Uterus (tissue), 4 donors: ENCODE results near the gene VIPR1. TPM values are rescaled to one million over a fixed set of nuclear protein-coding genes. Genes with fewer than 3 reads are reported as not detected.

Experiments
- DNase-seq, 2 donors: peaks; one replicate each; pipeline ENCODE4 v3.0.0-alpha.2; 2019 to 2020
- H3K27ac ChIP-seq, 2 donors: fragments of 200-600 bp; sonication (generic); 1 replicate in 1 of 2; 2 replicates in 1 of 2; pipeline ENCODE4 v1.5.1; 2016 to 2018
- H3K27me3 ChIP-seq, 2 donors: fragments of 200-600 bp; sonication (generic); one replicate each; pipeline ENCODE4 v1.5.1; 2018 to 2019; ENCODE audit warnings: control low read depth in 1 of 2
- H3K36me3 ChIP-seq, 2 donors: fragments of 200-600 bp; sonication (generic); one replicate each; pipeline ENCODE4 v1.5.1; 2019; ENCODE audit warnings: control low read depth in 1 of 2
- H3K4me1 ChIP-seq, 2 donors: fragments of 200-600 bp; sonication (generic); one replicate each; pipeline ENCODE4 v1.5.1; 2018 to 2019; ENCODE audit warnings: control low read depth in 1 of 2
- H3K4me3 ChIP-seq, 2 donors: fragments of 200-600 bp; sonication (generic); 1 replicate in 1 of 2; 2 replicates in 1 of 2; pipeline ENCODE4 v1.5.1; 2018 to 2019; ENCODE audit warnings: mild to moderate bottlenecking in 1 of 2
- H3K9me3 ChIP-seq, 2 donors: fragments of 200-600 bp; sonication (generic); one replicate each; pipeline ENCODE4 v1.5.1; 2019; ENCODE audit warnings: control low read depth in 1 of 2
- POLR2A ChIP-seq, 2 donors: fragments of 450-650 bp; IDR thresholded peaks; one replicate each; pipeline ENCODE4 v1.6.1; 2016; ENCODE audit warnings: antibody characterized with exemption in 2 of 2, mild to moderate bottlenecking in 1 of 2, moderate library complexity in 1 of 2
- intact Hi-C: fragments of 100-400 bp; cut with DNase I; formaldehyde crosslinking; loops from one replicate; pipeline ENCODE4 v1.15.1; 2023; ENCODE audit warnings: low total_unique reads
- total RNA-seq, 4 donors: library from RNA; depleted of rRNA in 3 of 4; stranded (reverse); fragments of >200 nt in 3 of 4; gene quantifications; one replicate each; pipeline versions ENCODE4 v1.1.0 to v1.2.4, GENCODE V29; 2014 to 2023
- TF ChIP-seq, protein P1 (sequence below), 4 experiments: fragments of 200-600 bp in 2 of 4; fragments of 450-650 bp in 2 of 4; sonication (generic) in 2 of 4; IDR thresholded peaks; one replicate each; pipeline ENCODE4 v1.5.1; 2016 to 2019; ENCODE audit warnings: antibody characterized with exemption in 4 of 4, mild to moderate bottlenecking in 2 of 4, moderate library complexity in 1 of 4
- donor health status: DM: yes; HTN: yes; CAD: no.

Gene VIPR1
- total RNA-seq, 4 donors from 2014 or later: 0.26 to 1.5 (median 0.99) TPM

DNA sequence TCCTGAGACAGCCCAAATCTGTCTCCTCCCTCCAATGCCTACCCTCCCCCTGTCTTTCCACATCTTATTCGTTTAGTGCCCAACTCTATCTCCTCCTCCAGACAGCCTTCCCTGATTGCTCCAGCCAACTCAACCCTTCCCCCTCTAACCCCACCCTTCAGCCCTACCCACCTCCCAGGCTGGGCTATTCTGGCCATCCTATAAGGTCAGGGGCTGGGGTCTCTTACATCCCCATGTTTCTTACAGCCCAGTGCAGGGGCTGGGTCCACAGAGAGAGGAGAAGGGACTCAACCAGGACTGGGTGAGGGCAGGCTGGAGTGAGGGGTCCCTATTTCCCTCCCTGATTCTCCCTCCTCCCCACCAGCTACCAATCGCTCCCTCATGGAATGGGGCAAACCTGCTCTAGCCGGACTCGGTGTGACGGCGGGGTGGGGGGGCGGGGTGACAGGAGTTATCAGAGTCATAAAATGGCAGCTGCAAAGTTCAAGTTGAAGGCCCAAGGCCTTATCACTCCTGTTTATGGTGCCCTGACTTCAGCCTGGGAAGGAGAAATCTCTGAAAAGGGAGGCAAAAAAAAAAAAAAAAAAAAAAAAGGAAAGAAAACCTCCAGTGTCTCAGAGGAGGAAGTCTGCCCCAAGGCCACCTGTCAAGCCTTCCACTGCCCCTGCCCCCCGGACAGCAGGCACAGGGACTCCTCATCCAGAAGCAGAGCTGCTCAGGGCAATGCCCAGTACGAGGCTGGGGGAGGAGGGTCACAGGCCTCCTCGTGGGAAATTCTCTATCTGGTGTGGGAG, 2.1 kb downstream of the VIPR1 start:
- Histone ChIP-seq H3K27me3 (peaks cover 0 to 12% of the 10 kb centered on the region in 2 donors), H3K27ac (no peak overlapping the region), H3K4me1 (peaks cover 0 to 14% of the 10 kb centered on the region in 2 donors), H3K36me3 (no peaks in the 10 kb centered on the region), H3K9me3 (no peaks in the 10 kb centered on the region), H3K4me3 (no peak overlapping the region)
- peak; percentile 0 to 6 for DNase-seq
- intact Hi-C loops: no loop called here
- no peak for TF ChIP-seq POLR2A (IDR thresholded peaks at IDR 0.05)
- TF ChIP-seq, protein P1, sequence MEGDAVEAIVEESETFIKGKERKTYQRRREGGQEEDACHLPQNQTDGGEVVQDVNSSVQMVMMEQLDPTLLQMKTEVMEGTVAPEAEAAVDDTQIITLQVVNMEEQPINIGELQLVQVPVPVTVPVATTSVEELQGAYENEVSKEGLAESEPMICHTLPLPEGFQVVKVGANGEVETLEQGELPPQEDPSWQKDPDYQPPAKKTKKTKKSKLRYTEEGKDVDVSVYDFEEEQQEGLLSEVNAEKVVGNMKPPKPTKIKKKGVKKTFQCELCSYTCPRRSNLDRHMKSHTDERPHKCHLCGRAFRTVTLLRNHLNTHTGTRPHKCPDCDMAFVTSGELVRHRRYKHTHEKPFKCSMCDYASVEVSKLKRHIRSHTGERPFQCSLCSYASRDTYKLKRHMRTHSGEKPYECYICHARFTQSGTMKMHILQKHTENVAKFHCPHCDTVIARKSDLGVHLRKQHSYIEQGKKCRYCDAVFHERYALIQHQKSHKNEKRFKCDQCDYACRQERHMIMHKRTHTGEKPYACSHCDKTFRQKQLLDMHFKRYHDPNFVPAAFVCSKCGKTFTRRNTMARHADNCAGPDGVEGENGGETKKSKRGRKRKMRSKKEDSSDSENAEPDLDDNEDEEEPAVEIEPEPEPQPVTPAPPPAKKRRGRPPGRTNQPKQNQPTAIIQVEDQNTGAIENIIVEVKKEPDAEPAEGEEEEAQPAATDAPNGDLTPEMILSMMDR (IDR thresholded peaks at IDR 0.05): no peak

DNA sequence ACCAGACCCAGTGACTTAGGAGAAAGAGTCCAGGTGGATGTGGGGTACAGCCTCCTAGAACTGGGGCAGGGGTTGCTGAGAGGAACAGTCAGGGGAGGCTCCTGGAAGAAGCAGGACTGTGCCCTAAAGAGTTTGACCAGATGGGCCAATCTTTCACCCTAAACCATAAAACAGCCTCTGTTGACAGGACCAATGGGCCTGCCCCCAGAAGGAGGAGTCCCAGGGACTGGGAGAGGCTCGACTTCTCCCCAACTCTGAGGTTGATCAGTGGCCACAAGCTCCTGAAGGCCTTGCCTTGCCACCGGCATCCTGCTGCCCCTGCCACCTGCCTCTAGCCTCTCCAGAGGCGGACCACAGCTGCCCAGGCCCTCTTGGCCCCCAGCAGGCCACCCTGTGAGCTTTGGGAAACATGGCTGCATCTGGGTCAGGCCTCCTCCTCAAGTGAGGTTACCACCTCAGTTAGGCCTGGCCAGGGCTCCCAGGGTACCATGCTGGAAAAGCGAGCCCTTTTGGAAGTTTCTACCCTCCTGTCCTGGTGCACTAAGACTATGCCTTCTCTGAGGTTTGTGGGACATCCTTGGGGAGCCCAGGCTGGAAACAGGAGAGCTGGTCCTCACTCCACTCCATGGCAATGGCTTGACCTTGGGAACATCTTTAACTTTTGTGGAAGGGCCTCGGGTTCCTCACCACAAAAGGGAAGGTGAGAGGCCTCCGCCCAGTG, 2.8 kb downstream of the VIPR1 start:
- no peak overlapping the region for H3K27ac ChIP-seq
- intact Hi-C loops: no loop called here

DNA sequence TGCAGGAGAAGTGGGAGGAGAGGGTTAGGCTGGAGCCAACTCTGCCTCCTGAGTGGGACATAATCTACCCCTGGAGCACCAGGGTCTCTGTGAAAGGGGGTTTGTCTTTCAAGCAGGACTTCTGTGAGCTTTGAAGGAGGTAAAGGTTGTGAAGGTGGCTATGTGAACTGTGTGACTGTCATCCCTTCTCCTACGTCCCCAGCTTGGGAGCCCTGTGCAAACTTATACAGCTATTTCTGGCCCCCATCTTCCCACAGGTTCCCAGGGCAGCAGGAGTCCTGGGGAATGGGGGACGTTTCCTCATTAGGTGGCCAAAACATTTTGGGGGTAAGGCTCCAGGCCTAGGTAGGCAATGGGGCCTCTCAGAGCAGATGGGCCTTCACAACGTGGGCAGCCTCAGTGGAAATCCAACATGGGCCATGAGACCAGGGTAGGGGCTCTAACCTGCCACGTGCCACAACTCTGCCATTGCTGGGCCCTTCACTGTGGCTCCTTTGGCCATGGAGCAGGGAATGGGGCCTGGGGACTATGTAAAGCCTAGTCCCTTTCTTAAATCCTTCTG, 3.5 kb downstream of the VIPR1 start:
- H3K27ac ChIP-seq: no peak overlapping the region
- no peak for TF ChIP-seq POLR2A (IDR thresholded peaks at IDR 0.05)
- TF ChIP-seq, protein P1 (IDR thresholded peaks at IDR 0.05): no peak

More for the DNA sequence above, 2.8 kb downstream of the VIPR1 start:
- Histone ChIP-seq H3K27me3 (peaks cover 0 to 11% of the 10 kb centered on the region in 2 donors), H3K36me3 (no peaks in the 10 kb centered on the region), H3K9me3 (no peaks in the 10 kb centered on the region), H3K4me3 (no peak overlapping the region), H3K4me1 (peaks cover 0 to 14% of the 10 kb centered on the region in 2 donors)
- DNase-seq: peak; percentile 2 to 5
- TF ChIP-seq, protein P1 (IDR thresholded peaks at IDR 0.05): no peak
- TF ChIP-seq POLR2A (IDR thresholded peaks at IDR 0.05): no peak

DNA sequence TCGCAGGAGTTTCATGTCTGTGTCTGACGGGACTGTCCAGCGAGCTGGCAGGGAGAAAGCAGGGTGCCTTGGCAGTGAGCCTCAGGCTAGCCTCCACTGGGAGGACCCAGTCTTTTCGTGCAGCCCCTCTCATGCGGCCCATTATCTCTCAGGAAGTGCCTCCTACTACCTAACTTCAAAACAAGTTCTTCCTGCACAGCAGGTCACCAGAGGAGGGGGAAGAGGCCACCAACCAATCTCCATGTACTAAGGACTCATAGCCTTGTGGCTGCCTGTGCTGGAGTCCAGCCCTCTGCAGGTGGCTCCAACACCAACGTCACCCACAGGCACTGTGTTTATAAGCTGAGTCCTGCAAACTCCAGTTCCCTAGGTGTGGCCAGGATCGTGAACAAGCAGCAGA, 4.8 kb downstream of the VIPR1 start:
- no peak for DNase-seq
- no peaks in the 10 kb centered on the region for H3K27me3 ChIP-seq
- H3K27ac ChIP-seq: no peak overlapping the region
- H3K36me3 ChIP-seq: no peaks in the 10 kb centered on the region
- intact Hi-C loops: no loop called here
- no peaks in the 10 kb centered on the region for H3K9me3 ChIP-seq
- H3K4me1 ChIP-seq: peaks cover 0 to 4% of the 10 kb centered on the region in 2 donors
- H3K4me3 ChIP-seq: no peak overlapping the region
- TF ChIP-seq, protein P1 (IDR thresholded peaks at IDR 0.05): no peak
- TF ChIP-seq POLR2A (IDR thresholded peaks at IDR 0.05): no peak

More for the DNA sequence above, 3.5 kb downstream of the VIPR1 start:
- H3K9me3 ChIP-seq: no peaks in the 10 kb centered on the region
- H3K4me1 ChIP-seq: peaks cover 0 to 14% of the 10 kb centered on the region in 2 donors
- H3K36me3 ChIP-seq: no peaks in the 10 kb centered on the region
- peak; percentile 2 to 4 for DNase-seq
- intact Hi-C loops: no loop called here
- H3K4me3 ChIP-seq: no peak overlapping the region
- peaks cover 0 to 4% of the 10 kb centered on the region in 2 donors for H3K27me3 ChIP-seq
